Measurements from ENCODE around the gene RPIA.

The RPIA gene

DNA sequence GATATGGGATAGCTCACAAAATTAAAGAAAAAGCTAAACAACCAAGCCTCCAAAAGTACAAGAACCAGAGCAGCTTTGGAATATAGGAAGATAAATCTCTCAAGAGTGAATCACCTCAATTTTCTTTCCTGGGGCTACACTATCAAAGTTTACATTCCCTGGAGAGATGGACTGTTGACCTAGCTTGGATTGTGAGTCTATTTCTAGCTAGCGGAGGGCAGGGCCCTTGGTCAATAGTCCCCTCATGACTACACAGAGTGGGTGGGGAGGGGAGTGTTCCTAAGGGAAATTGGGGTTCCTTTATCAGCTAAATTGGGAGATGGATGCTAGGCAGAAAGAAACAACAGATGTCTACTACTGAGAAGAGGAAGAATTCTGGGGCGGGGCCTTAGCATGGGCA, 34.3 kb upstream of the RPIA start:
- DNase-seq, result peak; percentile 45
- H3K36me3 ChIP-seq (replicated peaks), result no peaks in the 10 kb centered on the region
- TF ChIP-seq CTCF (IDR thresholded peaks at IDR 0.05; ENCODE audit: low read depth, low read length, missing control alignments), result no peak
- in situ Hi-C loops (cut with HindIII; ENCODE audit: low pct_ligation_motif_present, low sequenced_read_pairs), result no loop called here
- H3K27me3 ChIP-seq (replicated peaks), result no peaks in the 10 kb centered on the region
- peak overlapping the region; percentile 62 for H3K27ac ChIP-seq
- no peak overlapping the region for H3K4me3 ChIP-seq (ENCODE audit: low read depth, low read length)

DNA sequence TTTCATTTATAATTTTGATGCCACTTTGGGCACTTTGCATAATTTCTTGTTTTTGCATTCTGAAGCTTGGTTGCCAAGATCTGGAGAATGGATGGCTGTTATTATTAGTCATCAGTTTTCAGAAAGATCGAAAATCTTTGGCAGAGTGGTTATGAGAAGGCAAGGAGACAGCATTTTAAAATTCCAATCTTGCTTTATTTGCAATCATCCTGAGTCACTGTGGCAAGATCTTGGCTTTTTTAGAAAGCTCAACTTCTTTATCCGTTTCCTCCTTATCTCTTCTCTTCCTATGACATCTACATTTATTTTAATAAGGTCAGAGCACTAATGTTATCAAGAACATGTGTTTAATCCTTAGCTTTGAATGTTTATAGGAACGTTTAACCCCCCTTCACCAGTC, 33.1 kb upstream of the RPIA start:
- H3K27me3 ChIP-seq (replicated peaks), result no peaks in the 10 kb centered on the region
- peak overlapping the region; percentile 56 for H3K27ac ChIP-seq
- H3K4me3 ChIP-seq (ENCODE audit: low read depth, low read length), result no peak overlapping the region
- in situ Hi-C loops (cut with HindIII; ENCODE audit: low pct_ligation_motif_present, low sequenced_read_pairs), result no loop called here
- no peaks in the 10 kb centered on the region for H3K36me3 ChIP-seq (replicated peaks)
- peak; percentile 57 for DNase-seq
- no peak for TF ChIP-seq CTCF (IDR thresholded peaks at IDR 0.05; ENCODE audit: low read depth, low read length, missing control alignments)

GRCh38 chr2:88658881-88659537, 32.5 kb upstream of the RPIA start:
- DNase-seq, result peak; percentile 32
- Histone ChIP-seq H3K36me3 (replicated peaks) (no peaks in the 10 kb centered on the region), H3K4me3 (ENCODE audit: low read depth, low read length) (no peak overlapping the region), H3K27ac (peak overlapping the region; percentile 56), H3K27me3 (replicated peaks) (no peaks in the 10 kb centered on the region)
- TF ChIP-seq CTCF (IDR thresholded peaks at IDR 0.05; ENCODE audit: low read depth, low read length, missing control alignments), result no peak
- in situ Hi-C loops (cut with HindIII; ENCODE audit: low pct_ligation_motif_present, low sequenced_read_pairs), result no loop called here

DNA sequence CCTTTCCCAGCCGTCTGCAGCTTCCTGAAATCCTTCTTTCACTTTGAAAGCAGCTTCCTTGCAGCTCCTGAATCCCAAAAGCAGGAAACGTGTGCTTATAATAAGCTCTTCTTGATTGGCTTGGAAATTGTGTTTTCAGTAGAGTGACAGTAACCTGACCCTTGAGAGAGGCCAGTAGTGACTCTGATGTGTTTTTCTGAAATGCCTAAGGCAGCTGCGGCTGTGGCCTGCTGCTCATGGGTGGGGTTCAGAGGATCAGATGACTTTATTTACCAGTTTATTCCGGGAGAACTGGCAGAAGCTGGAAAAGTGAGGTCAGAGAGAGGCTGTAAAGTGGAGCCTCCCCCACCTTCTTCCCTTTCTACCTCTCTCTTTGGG, 31.9 kb upstream of the RPIA start:
- Histone ChIP-seq H3K27ac (peak overlapping the region; percentile 56), H3K27me3 (replicated peaks) (no peaks in the 10 kb centered on the region), H3K36me3 (replicated peaks) (no peaks in the 10 kb centered on the region), H3K4me3 (ENCODE audit: low read depth, low read length) (no peak overlapping the region)
- in situ Hi-C loops (cut with HindIII; ENCODE audit: low pct_ligation_motif_present, low sequenced_read_pairs), result no loop called here
- DNase-seq, result peak; percentile 47
- TF ChIP-seq CTCF (IDR thresholded peaks at IDR 0.05; ENCODE audit: low read depth, low read length, missing control alignments), result no peak

DNA sequence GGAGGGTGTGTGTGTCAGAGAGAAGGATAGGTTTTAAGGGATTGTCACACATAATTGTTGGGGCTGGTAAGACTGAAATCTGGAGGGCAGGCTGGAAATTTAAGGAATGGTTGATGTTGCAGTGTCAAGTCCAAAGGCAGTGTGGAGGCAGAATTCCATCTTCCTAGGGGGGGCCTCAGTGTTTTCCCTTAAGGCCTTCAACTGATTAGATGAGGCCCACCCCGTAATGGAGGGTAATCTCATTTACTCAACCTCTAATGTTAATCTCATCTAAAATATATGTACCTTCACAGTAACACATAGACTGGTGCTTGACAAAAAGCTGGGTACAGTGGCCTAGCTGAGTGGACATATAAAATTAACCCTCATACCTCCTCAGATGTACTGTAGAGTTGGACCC, 30.9 kb upstream of the RPIA start:
- no peak overlapping the region for H3K4me3 ChIP-seq (ENCODE audit: low read depth, low read length)
- H3K27ac ChIP-seq, result no peak overlapping the region
- H3K36me3 ChIP-seq (replicated peaks), result no peaks in the 10 kb centered on the region
- DNase-seq, result no peak
- H3K27me3 ChIP-seq (replicated peaks), result no peaks in the 10 kb centered on the region
- no peak for TF ChIP-seq CTCF (IDR thresholded peaks at IDR 0.05; ENCODE audit: low read depth, low read length, missing control alignments)
- in situ Hi-C loops (cut with HindIII; ENCODE audit: low pct_ligation_motif_present, low sequenced_read_pairs), result loop anchor here (10.0 kb wide), 1 partner anchor 66 kb away; no protein-coding TSS in a partner anchor

GRCh38 chr2:88666576-88666975, 24.9 kb upstream of the RPIA start:
- no peak overlapping the region for H3K4me3 ChIP-seq (ENCODE audit: low read depth, low read length)
- H3K27me3 ChIP-seq (replicated peaks), result no peaks in the 10 kb centered on the region
- in situ Hi-C loops (cut with HindIII; ENCODE audit: low pct_ligation_motif_present, low sequenced_read_pairs), result loop anchor here (10.0 kb wide), 1 partner anchor 72 kb away; no protein-coding TSS in a partner anchor
- no peaks in the 10 kb centered on the region for H3K36me3 ChIP-seq (replicated peaks)
- DNase-seq, result no peak
- H3K27ac ChIP-seq, result no peak overlapping the region
- no peak for TF ChIP-seq CTCF (IDR thresholded peaks at IDR 0.05; ENCODE audit: low read depth, low read length, missing control alignments)

All from brain microvascular endothelial cell (primary cell).